SU-DHL-6 (cell line): Measurements from ENCODE around the gene NLRP3.
"Not testable (repeated sequence)": the region's sequence is repeated elsewhere in the genome, so short reads cannot be mapped to it uniquely, and the experiment has no call there.

ENCODE experiments used
- H2AFZ ChIP-seq: fragments of 200-600 bp; sonication (generic); 2 replicates; pipeline ENCODE4 v1.6.1; 2014; ENCODE audit warnings: low read depth, mild to moderate bottlenecking, moderate library complexity, mixed read lengths, antibody characterized with exemption, low read length; ENCODE audit not compliant: severe bottlenecking
- H3F3A ChIP-seq: fragments of 200-600 bp; shearing (Covaris generic); 2 replicates; pipeline ENCODE4 v1.6.0; 2016; ENCODE audit warnings: antibody characterized with exemption, mild to moderate bottlenecking; ENCODE audit not compliant: insufficient read depth
- H3K27ac ChIP-seq: fragments of 200-600 bp; sonication (generic); 2 replicates; pipeline ENCODE4 v1.5.1; 2016; ENCODE audit warnings: low read depth, mild to moderate bottlenecking, low read length, moderate library complexity, mixed read lengths
- H3K27me3 ChIP-seq: fragments of 200-600 bp; sonication (generic), shearing (Covaris generic); 2 replicates; pipeline ENCODE4 v1.6.0; 2014; ENCODE audit warnings: mild to moderate bottlenecking, low read length
- H3K36me3 ChIP-seq: fragments of 200-600 bp; sonication (generic); 2 replicates; pipeline ENCODE4 v1.6.1; 2014; ENCODE audit warnings: mild to moderate bottlenecking, low read length, mixed read lengths
- H3K4me2 ChIP-seq: fragments of 300-600, 200-600 bp; shearing (Covaris generic), sonication (generic); 2 replicates; pipeline ENCODE4 v1.6.0; 2014; ENCODE audit warnings: low read length, low read depth, mild to moderate bottlenecking; ENCODE audit not compliant: poor library complexity, severe bottlenecking
- H3K4me3 ChIP-seq: fragments of 200-600 bp; sonication (generic); 2 replicates; pipeline ENCODE4 v1.5.1; 2014; ENCODE audit warnings: antibody characterized with exemption, low read length, mild to moderate bottlenecking, mixed read lengths; ENCODE audit not compliant: insufficient read depth, poor library complexity, severe bottlenecking
- H3K79me2 ChIP-seq: fragments of 200-600 bp; sonication (generic); 2 replicates; pipeline ENCODE4 v1.6.1; 2014; ENCODE audit warnings: mild to moderate bottlenecking, low read length, moderate library complexity; ENCODE audit not compliant: insufficient read depth
- H3K9ac ChIP-seq: fragments of 200-600 bp; sonication (generic); 2 replicates; pipeline ENCODE4 v1.7.0; 2014; ENCODE audit warnings: mild to moderate bottlenecking, low read length
- H3K9me2 ChIP-seq: fragments of 200-600 bp; sonication (generic); replicated peaks from 2 replicates; pipeline ENCODE4 v1.6.1; 2014; ENCODE audit warnings: low read length; ENCODE audit not compliant: insufficient read depth
- H3K9me3 ChIP-seq: fragments of 200-600 bp; sonication (generic); 2 replicates; pipeline ENCODE4 v1.6.1; 2014; ENCODE audit warnings: low read length, mixed read lengths; ENCODE audit not compliant: insufficient read depth
- H4K20me1 ChIP-seq: fragments of 200-600 bp; sonication (generic); 2 replicates; pipeline ENCODE4 v1.6.1; 2014; ENCODE audit warnings: low read depth, mild to moderate bottlenecking, antibody characterized with exemption, low read length, moderate library complexity, mixed read lengths
- CTCF ChIP-seq: fragments of 200-600 bp; sonication (generic); IDR thresholded peaks from one replicate; pipeline ENCODE4 v1.5.1; 2017; ENCODE audit warnings: antibody characterized with exemption, mild to moderate bottlenecking, low read length, moderate library complexity; ENCODE audit not compliant: insufficient read depth, poor library complexity, severe bottlenecking
- EZH2phosphoT487 ChIP-seq: fragments of 200-600 bp; sonication (generic), shearing (Covaris generic); conservative IDR thresholded peaks from 2 replicates; pipeline ENCODE4 v1.6.1; 2018; ENCODE audit warnings: mild to moderate bottlenecking, antibody characterized with exemption, low read length, moderate library complexity, mixed read lengths

Gene NLRP3

GRCh38 chr1:247376659-247377058, 39.3 kb upstream of the NLRP3 start:
- no peak overlapping the region for H3K4me3 ChIP-seq
- H3F3A ChIP-seq = no peaks in the 10 kb centered on the region
- no peaks in the 10 kb centered on the region for H3K27me3 ChIP-seq
- no peak overlapping the region for H3K4me2 ChIP-seq
- no peaks in the 10 kb centered on the region for H3K79me2 ChIP-seq
- no peak overlapping the region for H2AFZ ChIP-seq
- H3K27ac ChIP-seq = no peak overlapping the region
- H4K20me1 ChIP-seq = no peaks in the 10 kb centered on the region
- no peaks in the 10 kb centered on the region for H3K9me3 ChIP-seq
- H3K9me2 ChIP-seq = no peaks in the 10 kb centered on the region
- TF ChIP-seq EZH2phosphoT487 = no peak
- TF ChIP-seq CTCF = no peak
- H3K36me3 ChIP-seq = no peaks in the 10 kb centered on the region
- no peak overlapping the region for H3K9ac ChIP-seq

GRCh38 chr1:247377656-247378055, 38.3 kb upstream of the NLRP3 start:
- H3K27ac ChIP-seq, H3K9me3 ChIP-seq, H3K4me3 ChIP-seq, H3K27me3 ChIP-seq, H3F3A ChIP-seq, H3K36me3 ChIP-seq, H3K4me2 ChIP-seq, H2AFZ ChIP-seq, H4K20me1 ChIP-seq, H3K79me2 ChIP-seq, H3K9me2 ChIP-seq, H3K9ac ChIP-seq: not testable (repeated sequence)

GRCh38 chr1:247378334-247379073, 37.5 kb upstream of the NLRP3 start:
- Histone ChIP-seq H3K4me2 (no peak overlapping the region), H3K9me3 (no peaks in the 10 kb centered on the region), H3K4me3 (no peak overlapping the region), H3K79me2 (no peaks in the 10 kb centered on the region), H3K9me2 (no peaks in the 10 kb centered on the region), H2AFZ (no peak overlapping the region), H3F3A (no peaks in the 10 kb centered on the region), H3K9ac (no peak overlapping the region), H3K27me3 (no peaks in the 10 kb centered on the region), H4K20me1 (no peaks in the 10 kb centered on the region), H3K36me3 (no peaks in the 10 kb centered on the region), H3K27ac (no peak overlapping the region)
- TF ChIP-seq EZH2phosphoT487 (no peak), CTCF (no peak)

- Histone ChIP-seq H3K9me2 (no peaks in the 10 kb centered on the region), H3K4me2 (no peak overlapping the region), H3K79me2 (no peaks in the 10 kb centered on the region), H3K9me3 (no peaks in the 10 kb centered on the region), H3K4me3 (no peak overlapping the region), H3K36me3 (no peaks in the 10 kb centered on the region), H3K9ac (no peak overlapping the region), H4K20me1 (no peaks in the 10 kb centered on the region), H3K27me3 (no peaks in the 10 kb centered on the region), H3K27ac (no peak overlapping the region), H3F3A (no peaks in the 10 kb centered on the region; the same call in 1 of the 2 replicates), H2AFZ (no peak overlapping the region)
- TF ChIP-seq EZH2phosphoT487 (no peak), CTCF (no peak)
Observed at GRCh38 chr1:247385283-247385682, 30.7 kb upstream of the NLRP3 start.
